Kidney (tissue), 14 donors: ENCODE results near the gene PDGFD. TPM values are rescaled to one million over a fixed set of nuclear protein-coding genes. Genes with fewer than 3 reads are reported as not detected.

Experiments
- DNase-seq, 5 donors: peaks; one replicate each; pipeline ENCODE4 v3.0.0-alpha.2; 2013 to 2020
- FAIRE-seq: peaks from 2 replicates; lab custom pipeline; 2012; peaks lifted over from hg19 to GRCh38; lab: Jason Lieb, UNC
- H3K27ac ChIP-seq, 2 donors: one replicate each; pipeline ENCODE4 v1.7.0; 2013; ENCODE audit warnings: low read depth in 2 of 2, low read length in 2 of 2, inconsistent platforms in 1 of 2
- H3K27me3 ChIP-seq: one replicate; pipeline ENCODE4 v1.7.1; 2013; ENCODE audit warnings: low read length, inconsistent platforms; ENCODE audit not compliant: control insufficient read depth, insufficient read depth
- H3K36me3 ChIP-seq, 3 donors: one replicate each; pipeline versions ENCODE4 v1.7.0 to v1.7.1; 2013; ENCODE audit warnings: low read length in 3 of 3, control low read depth in 1 of 3, inconsistent platforms in 1 of 3; ENCODE audit not compliant: insufficient read depth in 3 of 3, control insufficient read depth in 2 of 3
- H3K4me1 ChIP-seq, 3 donors: one replicate each; pipeline versions ENCODE4 v1.7.0 to v1.7.1; 2013; ENCODE audit warnings: low read length in 3 of 3, inconsistent platforms in 1 of 3, low read depth in 1 of 3; ENCODE audit not compliant: control insufficient read depth in 2 of 3, insufficient read depth in 2 of 3
- H3K4me3 ChIP-seq, 3 donors: one replicate each; pipeline versions ENCODE4 v1.7.0 to v1.8.1; 2013; ENCODE audit warnings: low read length in 3 of 3, control low read depth in 1 of 3, inconsistent platforms in 1 of 3
- H3K9ac ChIP-seq, 3 donors: one replicate each; pipeline versions ENCODE4 v1.7.0 to v1.7.1; 2013; ENCODE audit warnings: low read length in 3 of 3, control low read depth in 1 of 3, inconsistent platforms in 1 of 3
- H3K9me3 ChIP-seq, 3 donors: one replicate each; pipeline versions ENCODE4 v1.7.0 to v1.7.1; 2013; ENCODE audit warnings: low read length in 3 of 3, control low read depth in 1 of 3, inconsistent platforms in 1 of 3; ENCODE audit not compliant: control insufficient read depth in 2 of 3, insufficient read depth in 1 of 3
- intact Hi-C: fragments of 100-400 bp; cut with DNase I; formaldehyde crosslinking; loops from one replicate; pipeline ENCODE4 v1.11.1; 2022
- polyA plus RNA-seq: library from polyadenylated mRNA; stranded (reverse); fragments of 350-450 nt; fragmentation: Illumina TruSeq; extraction: RNeasy Lipid Tissue Mini Kit (QIAGEN cat#74804); gene quantifications from one replicate; pipeline ENCODE4 v1.2.3, GENCODE V29; 2014; ENCODE audit warnings: low read depth, low replicate concordance; ENCODE audit not compliant: insufficient read depth
- total RNA-seq: library from RNA; stranded (reverse); fragmentation: NEBNext Ultra II Directional; extraction: Animal tissue kit (Norgen Biotek cat#: 25700); gene quantifications from one replicate; pipeline ENCODE4 v1.2.1, GENCODE V29; 2021
- TF ChIP-seq, protein P1 (sequence below): IDR thresholded peaks from 3 replicates; pipeline ENCODE4 v1.5.1; 2012; ENCODE audit warnings: mild to moderate bottlenecking, moderate library complexity, borderline replicate concordance; ENCODE audit not compliant: insufficient read depth; ENCODE audit errors: extremely low read depth
- donor health status: control.
- donor health status: control.
- donor health status: control.
- donor health status: control.
- donor health status: control.
- donor health status: DM: yes; HTN: yes; CAD: no.
- donor health status: Normal renal cell carcinoma (clear cell type).

The PDGFD gene
- total and polyA plus RNA-seq, 2 donors from 2014 or later, result 5.3 to 12.2 TPM

- TF ChIP-seq, protein P1, sequence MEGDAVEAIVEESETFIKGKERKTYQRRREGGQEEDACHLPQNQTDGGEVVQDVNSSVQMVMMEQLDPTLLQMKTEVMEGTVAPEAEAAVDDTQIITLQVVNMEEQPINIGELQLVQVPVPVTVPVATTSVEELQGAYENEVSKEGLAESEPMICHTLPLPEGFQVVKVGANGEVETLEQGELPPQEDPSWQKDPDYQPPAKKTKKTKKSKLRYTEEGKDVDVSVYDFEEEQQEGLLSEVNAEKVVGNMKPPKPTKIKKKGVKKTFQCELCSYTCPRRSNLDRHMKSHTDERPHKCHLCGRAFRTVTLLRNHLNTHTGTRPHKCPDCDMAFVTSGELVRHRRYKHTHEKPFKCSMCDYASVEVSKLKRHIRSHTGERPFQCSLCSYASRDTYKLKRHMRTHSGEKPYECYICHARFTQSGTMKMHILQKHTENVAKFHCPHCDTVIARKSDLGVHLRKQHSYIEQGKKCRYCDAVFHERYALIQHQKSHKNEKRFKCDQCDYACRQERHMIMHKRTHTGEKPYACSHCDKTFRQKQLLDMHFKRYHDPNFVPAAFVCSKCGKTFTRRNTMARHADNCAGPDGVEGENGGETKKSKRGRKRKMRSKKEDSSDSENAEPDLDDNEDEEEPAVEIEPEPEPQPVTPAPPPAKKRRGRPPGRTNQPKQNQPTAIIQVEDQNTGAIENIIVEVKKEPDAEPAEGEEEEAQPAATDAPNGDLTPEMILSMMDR, result no peak
- intact Hi-C loops, result no loop called here
- Histone ChIP-seq H3K9ac (no peak overlapping the region), H3K27ac (no peak overlapping the region), H3K4me1 (no peaks in the 10 kb centered on the region), H3K4me3 (no peak overlapping the region), H3K36me3 (no peaks in the 10 kb centered on the region), H3K27me3 (no peaks in the 10 kb centered on the region), H3K9me3 (no peaks in the 10 kb centered on the region)
- FAIRE-seq, result no peak
- DNase-seq, result no peak
Measured at GRCh38 chr11:104001561-104002056, 162.3 kb downstream of the PDGFD start.

GRCh38 chr11:104000798-104001197 is 163.1 kb downstream of the PDGFD start:
- TF ChIP-seq, protein P1, result no peak
- FAIRE-seq (no peak), DNase-seq (no peak)
- no peaks in the 10 kb centered on the region for H3K4me1 ChIP-seq
- no peaks in the 10 kb centered on the region for H3K27me3 ChIP-seq
- no peak overlapping the region for H3K27ac ChIP-seq
- intact Hi-C loops, result no loop called here
- no peak overlapping the region for H3K9ac ChIP-seq
- no peaks in the 10 kb centered on the region for H3K36me3 ChIP-seq
- no peaks in the 10 kb centered on the region for H3K9me3 ChIP-seq
- H3K4me3 ChIP-seq, result no peak overlapping the region

DNA sequence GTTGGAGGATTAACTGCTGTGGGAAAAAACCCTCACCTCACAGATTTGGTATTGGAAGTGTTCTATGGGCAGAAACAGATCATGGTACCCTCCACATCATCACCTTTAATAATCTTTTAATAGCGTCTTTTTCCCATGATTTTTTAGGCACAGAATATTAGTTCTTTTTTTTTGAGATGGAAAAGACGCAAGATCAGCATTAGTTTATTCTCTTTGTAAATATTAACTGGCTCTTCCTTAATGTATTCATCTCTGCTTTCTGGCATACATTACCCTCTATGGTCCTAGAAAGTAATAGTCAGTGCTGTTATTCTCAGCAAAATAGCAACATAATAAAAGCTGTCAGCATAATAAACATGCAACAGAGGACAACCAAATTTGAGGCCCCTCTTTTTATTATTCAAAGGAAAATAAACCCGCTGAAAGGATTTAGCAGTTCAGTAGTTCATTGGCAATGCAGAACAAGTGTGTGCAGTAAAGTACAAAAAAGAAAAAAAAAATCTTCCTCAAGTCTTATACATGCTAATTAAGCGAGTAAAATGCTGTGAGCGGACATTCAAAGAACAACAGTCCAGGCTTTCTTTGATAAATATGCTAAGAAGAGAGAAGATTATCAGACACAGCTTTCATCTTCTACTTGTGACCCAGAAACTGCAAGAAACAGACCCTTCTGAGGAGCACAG is 165.0 kb downstream of the PDGFD start:
- no peaks in the 10 kb centered on the region for H3K36me3 ChIP-seq
- intact Hi-C loops, result no loop called here
- H3K27ac ChIP-seq, result no peak overlapping the region
- no peaks in the 10 kb centered on the region for H3K9me3 ChIP-seq
- H3K9ac ChIP-seq, result no peak overlapping the region
- FAIRE-seq, result no peak
- H3K4me3 ChIP-seq, result no peak overlapping the region
- no peaks in the 10 kb centered on the region for H3K4me1 ChIP-seq
- DNase-seq, result no peak
- TF ChIP-seq, protein P1, result no peak
- H3K27me3 ChIP-seq, result no peaks in the 10 kb centered on the region
